K562 (cell line): Measurements from ENCODE around the gene PMFBP1. TPM values are rescaled to one million over a fixed set of nuclear protein-coding genes. Genes with fewer than 3 reads are reported as not detected.

Experiments used
- ATAC-seq: fragments of 200-7000 bp; cut with Tn5 transposase; 3 replicates; pipeline ENCODE4 v1.9.1; 2020; ENCODE audit warnings: moderate library complexity
- BruUV-seq: library from RNA; stranded (reverse); fragments of 400-500 nt; replicated peaks from 2 replicates; lab custom pipeline; 2021; lab: Mats Ljungman, UMichigan
- CTCF ChIA-PET: fragments of 300-600 bp; formaldehyde crosslinking; extraction: SDS; loops from one replicate; lab custom pipeline; 2021; ENCODE audit warnings: low intra/inter-chr PET ratio; lab: Yijun Ruan, JAX
- POLR2A ChIA-PET: fragments of 300-600, 350-650 bp; sonication (Branson Sonifier 250); formaldehyde crosslinking; extraction: SDS; loops from one replicate; lab custom pipeline; 2021; ENCODE audit warnings: antibody characterized with exemption, inconsistent platforms; lab: Yijun Ruan, JAX
- DNase-seq, 4 experiments: peaks; one replicate each; pipeline versions ENCODE4 v3.0.0 to v3.0.0-alpha.2; 2011 to 2018; ENCODE audit warnings: low spot score in 3 of 4, mixed read lengths in 3 of 4; ENCODE audit errors: extremely low read depth in 1 of 4
- FAIRE-seq: peaks from 2 replicates; lab custom pipeline; 2011; peaks lifted over from hg19 to GRCh38; lab: Jason Lieb, UNC
- H2AFZ ChIP-seq: 2 replicates; pipeline ENCODE4 v1.6.0; 2011; ENCODE audit warnings: low read depth, low read length, control low read depth, inconsistent platforms
- H3K27ac ChIP-seq: fragments of 200-600 bp; 3 replicates; pipeline ENCODE4 v1.8.0; 2011; ENCODE audit warnings: low read depth, mild to moderate bottlenecking, control low read depth, inconsistent platforms, low read length, moderate library complexity, mixed read lengths; ENCODE audit errors: extremely low read depth
- H3K27me3 ChIP-seq, 2 experiments: fragments of 300-600 bp in 1 of 2; 2 replicates in 1 of 2; 3 replicates in 1 of 2; pipeline versions ENCODE4 v1.6.0 to v1.8.0; 2011; ENCODE audit warnings: inconsistent platforms in 2 of 2, low read length in 2 of 2, mild to moderate bottlenecking in 1 of 2, mixed read lengths in 1 of 2, moderate library complexity in 1 of 2; ENCODE audit not compliant: control insufficient read depth in 2 of 2, insufficient read depth in 2 of 2
- H3K36me3 ChIP-seq: fragments of 300-600 bp; 3 replicates; pipeline ENCODE4 v1.8.0; 2011; ENCODE audit warnings: mild to moderate bottlenecking, low read length, inconsistent platforms; ENCODE audit not compliant: control insufficient read depth, insufficient read depth
- H3K4me1 ChIP-seq, 2 experiments: fragments of 200-600 bp in 1 of 2; replicated peaks in 1 of 2; 2 replicates in 1 of 2; 3 replicates in 1 of 2; pipeline versions ENCODE4 v1.5.1 to v1.8.0; 2011; ENCODE audit warnings: inconsistent platforms in 2 of 2, low read length in 2 of 2, mild to moderate bottlenecking in 1 of 2, mixed read lengths in 1 of 2, moderate library complexity in 1 of 2; ENCODE audit not compliant: control insufficient read depth in 2 of 2, insufficient read depth in 2 of 2
- H3K4me2 ChIP-seq: 2 replicates; pipeline ENCODE4 v1.6.1; 2011; ENCODE audit warnings: low read length, control low read depth, inconsistent platforms, mixed read lengths; ENCODE audit not compliant: insufficient read depth
- H3K4me3 ChIP-seq: fragments of 200-600 bp; sonication (generic), shearing (Covaris generic); 2 replicates; pipeline ENCODE4 v1.5.1; 2016; ENCODE audit warnings: control low read depth, inconsistent platforms
- H3K79me2 ChIP-seq: fragments of 200-600 bp; 3 replicates; pipeline ENCODE4 v1.8.0; 2011; ENCODE audit warnings: low read length, inconsistent platforms; ENCODE audit not compliant: control insufficient read depth, insufficient read depth
- H3K9ac ChIP-seq, 2 experiments: 2 replicates each; pipeline versions ENCODE4 v1.6.0 to v1.6.1; 2011; ENCODE audit warnings: low read depth in 2 of 2, low read length in 2 of 2, control low read depth in 1 of 2, inconsistent platforms in 1 of 2, mild to moderate bottlenecking in 1 of 2, mixed read lengths in 1 of 2; ENCODE audit not compliant: insufficient read depth in 1 of 2
- H3K9me1 ChIP-seq: one replicate; pipeline ENCODE4 v1.6.0; 2011; ENCODE audit warnings: inconsistent platforms, mild to moderate bottlenecking, low read length, moderate library complexity; ENCODE audit not compliant: control insufficient read depth, insufficient read depth
- H3K9me3 ChIP-seq: replicated peaks from 2 replicates; pipeline ENCODE4 v1.5.1; 2011; ENCODE audit warnings: low read depth, low read length, inconsistent platforms; ENCODE audit not compliant: control insufficient read depth, insufficient read depth
- H4K20me1 ChIP-seq: replicated peaks from 2 replicates; pipeline ENCODE4 v1.6.1; 2011; ENCODE audit warnings: low read length, inconsistent platforms, mixed read lengths; ENCODE audit not compliant: control insufficient read depth, insufficient read depth
- ADNP ChIP-seq: fragments of 200-800 bp; sonication (Bioruptor generic); IDR thresholded peaks from 2 replicates; pipeline ENCODE4 v1.6.1; 2016; ENCODE audit warnings: missing genetic modification characterization, missing compliant biosample characterization
- CEBPZ ChIP-seq: fragments of 150-350 bp; IDR thresholded peaks from 2 replicates; pipeline ENCODE4 v1.6.1; 2014; ENCODE audit warnings: low read depth, mild to moderate bottlenecking, low read length, borderline replicate concordance
- DLX4 ChIP-seq: fragments of 250-450 bp; sonication (Bioruptor Pico); IDR thresholded peaks from 2 replicates; pipeline ENCODE4 v1.6.1; 2021; ENCODE audit warnings: mild to moderate bottlenecking
- FOXK1 ChIP-seq: sonication (generic); formaldehyde crosslinking; IDR thresholded peaks from 2 replicates; pipeline ENCODE4 v1.8.0; 2022; ENCODE audit warnings: missing genetic modification reagents, mild to moderate bottlenecking, borderline replicate concordance
- GABPB1 ChIP-seq: sonication (generic); formaldehyde crosslinking; IDR thresholded peaks from 2 replicates; pipeline ENCODE4 v1.8.0; 2022; ENCODE audit warnings: mild to moderate bottlenecking, missing genetic modification reagents
- NFE2L1 ChIP-seq: fragments of 450-650 bp; IDR thresholded peaks from 2 replicates; pipeline ENCODE4 v1.6.1; 2016; ENCODE audit warnings: missing genetic modification characterization, low read depth, mild to moderate bottlenecking, missing compliant biosample characterization, moderate library complexity, borderline replicate concordance
- NRF1 ChIP-seq, 2 experiments: fragments of 450-650 bp; IDR thresholded peaks in 1 of 2; conservative IDR thresholded peaks in 1 of 2; 2 replicates each; pipeline ENCODE4 v1.6.1; 2014; ENCODE audit warnings: mild to moderate bottlenecking in 2 of 2
- PATZ1 ChIP-seq: fragments of 250-450 bp; sonication (Bioruptor Pico); IDR thresholded peaks from 2 replicates; pipeline ENCODE4 v1.5.0; 2020; ENCODE audit warnings: mild to moderate bottlenecking, borderline replicate concordance
- TBL1XR1 ChIP-seq, 2 experiments: IDR thresholded peaks; 2 replicates each; pipeline ENCODE4 v1.6.1; 2012; ENCODE audit warnings: improper control_type of control experiment in 2 of 2, low read length in 2 of 2, mild to moderate bottlenecking in 1 of 2
- TFE3 ChIP-seq: fragments of 450-650 bp; formaldehyde crosslinking; IDR thresholded peaks from 2 replicates; pipeline ENCODE4 v1.4.0; 2020; ENCODE audit warnings: mild to moderate bottlenecking, mixed read lengths
- THRAP3 ChIP-seq: fragments of 450-650 bp; IDR thresholded peaks from 2 replicates; pipeline ENCODE4 v1.6.1; 2016; ENCODE audit warnings: mild to moderate bottlenecking, inconsistent platforms, borderline replicate concordance
- ZBTB5 ChIP-seq: fragments of 450-650 bp; IDR thresholded peaks from 2 replicates; pipeline ENCODE4 v1.6.1; 2017; ENCODE audit warnings: antibody characterized with exemption
- WGBS: fragments of 100-300 bp; shearing (Covaris generic); methylation state at CpG from one replicate; pipeline ENCODE4 v1.1.6; 2016; ENCODE audit warnings: low coverage, mixed read lengths; ENCODE audit not compliant: insufficient coverage; ENCODE audit errors: missing lambda C conversion rate; 5-methylcytosine and 5-hydroxymethylcytosine counted together
- in situ Hi-C: fragments of 300-500 bp; cut with MboI; formaldehyde crosslinking; loops from 4 replicates; pipeline ENCODE4 v1.15.0; 2018; ENCODE audit warnings: inconsistent platforms, mixed read lengths
- intact Hi-C: fragments of 100-400 bp; cut with micrococcal nuclease; formaldehyde crosslinking; loops from 2 replicates; pipeline ENCODE4 v1.14.2; 2022
- polyA plus RNA-seq, 8 experiments: library from polyadenylated mRNA; depleted of rRNA in 4 of 8; stranded (reverse) in 5 of 8; unstranded in 3 of 8; fragments of >200 nt; fragmentation: Nextera tagmentation in 2 of 8; fragmentation: Illumina TruSeq in 1 of 8; extraction: Ambion mirVana in 2 of 8; extraction: Trizol in 1 of 8; gene quantifications; 2 replicates each; pipeline versions ENCODE4 v1.2.1 to v1.2.3, GENCODE V29; 2011 to 2014; ENCODE audit warnings: inconsistent platforms in 1 of 8, missing spikeins in 1 of 8
- total RNA-seq, 7 experiments: library from RNA; depleted of rRNA in 6 of 7; stranded (reverse); fragments of >200 nt in 6 of 7; fragmentation: Illumina TruSeq in 2 of 7; extraction: Trizol in 2 of 7; gene quantifications; 2 replicates each; pipeline versions ENCODE4 v1.2.1 to v1.2.3, GENCODE V29; 2011 to 2021; ENCODE audit warnings: low replicate concordance in 1 of 7

PMFBP1 gene
- total and polyA plus RNA-seq, 9 of the 15 experiments (the other 6 are each of a cell fraction or from before 2014, with no cell fraction given): 0.13 to 0.91 (median 0.47) TPM

GRCh38 chr16:72169708-72170107, 2.2 kb downstream of the PMFBP1 start:
- no peaks in the 10 kb centered on the region for H3K9me3 ChIP-seq
- no peak for DNase-seq
- H3K4me2 ChIP-seq: no peak overlapping the region
- H3K79me2 ChIP-seq: no peaks in the 10 kb centered on the region
- intact Hi-C loops: no loop called here
- 0% methylated on average over 1 of the region's 1 CpG for WGBS
- H4K20me1 ChIP-seq: no peaks in the 10 kb centered on the region
- in situ Hi-C loops: no loop called here
- POLR2A ChIA-PET: no interaction called here
- no peaks in the 10 kb centered on the region for H3K4me1 ChIP-seq
- BruUV-seq: no TSS peak
- H3K27me3 ChIP-seq: 0 out of 5 replicates have a peak, but pooled peaks cover 0 to 7% of the 10 kb centered on the region in 2 experiments
- no peaks in the 10 kb centered on the region for H3K36me3 ChIP-seq
- H2AFZ ChIP-seq: no peak overlapping the region
- no peak for FAIRE-seq
- no peak overlapping the region for H3K4me3 ChIP-seq
- H3K9me1 ChIP-seq: no peaks in the 10 kb centered on the region
- no peak overlapping the region for H3K9ac ChIP-seq
- CTCF ChIA-PET: no interaction called here
- no peak overlapping the region for H3K27ac ChIP-seq
- no peak for ATAC-seq
- TF ChIP-seq THRAP3 (no peak), NFE2L1 (tag) (no peak), TBL1XR1 (IDR thresholded peaks at IDR 0.05; ENCODE audit: low read length in 2 of 2) (no peak), ZBTB5 (no peak), PATZ1 (no peak), CEBPZ (no peak), NRF1 (conservative IDR thresholded peaks at IDR 0.05 in 1 of 2, IDR thresholded peaks at IDR 0.05 in 1 of 2) (no peak), GABPB1 (CRISPR knock-in tag) (no peak), DLX4 (CRISPR knock-in tag) (no peak), FOXK1 (CRISPR knock-in tag) (no peak), ADNP (tag) (no peak), TFE3 (no peak)
